MM.1S (cell line): ENCODE results near the gene ARHGAP44.
"Not testable (repeated sequence)": the region's sequence is repeated elsewhere in the genome, so short reads cannot be mapped to it uniquely, and the experiment has no call there.

Experiments
- DNase-seq: peaks from one replicate; pipeline ENCODE4 v3.0.0-alpha.2; 2015
- H2AFZ ChIP-seq: fragments of 300-600 bp; sonication (generic); 2 replicates; pipeline ENCODE4 v1.6.0; 2016; ENCODE audit warnings: antibody characterized with exemption, low read length
- H3F3A ChIP-seq: fragments of 300-600 bp; sonication (generic); 2 replicates; pipeline ENCODE4 v1.6.1; 2016; ENCODE audit warnings: mild to moderate bottlenecking, antibody characterized with exemption, low read length, moderate library complexity, mixed read lengths; ENCODE audit not compliant: insufficient read depth
- H3K27ac ChIP-seq: fragments of 300-600 bp; sonication (generic); 2 replicates; pipeline ENCODE4 v1.5.1; 2016; ENCODE audit warnings: mild to moderate bottlenecking, low read length
- H3K27me3 ChIP-seq: fragments of 300-600 bp; sonication (generic); replicated peaks from 2 replicates; pipeline ENCODE4 v1.6.0; 2016; ENCODE audit warnings: low read length; ENCODE audit not compliant: insufficient read depth
- H3K36me3 ChIP-seq: fragments of 300-600 bp; sonication (generic); replicated peaks from 2 replicates; pipeline ENCODE4 v1.6.1; 2016; ENCODE audit warnings: mild to moderate bottlenecking, low read length, mixed read lengths; ENCODE audit not compliant: insufficient read depth
- H3K4me1 ChIP-seq: fragments of 300-600 bp; sonication (generic); 2 replicates; pipeline ENCODE4 v1.6.1; 2016; ENCODE audit warnings: low read length, mixed read lengths
- H3K4me2 ChIP-seq: fragments of 300-600 bp; sonication (generic); 2 replicates; pipeline ENCODE4 v1.6.0; 2016; ENCODE audit warnings: low read depth, low read length
- H3K4me3 ChIP-seq: fragments of 300-600 bp; sonication (generic); 2 replicates; pipeline ENCODE4 v1.5.1; 2016; ENCODE audit warnings: low read length, mixed read lengths
- H3K79me2 ChIP-seq: fragments of 300-600 bp; sonication (generic); 2 replicates; pipeline ENCODE4 v1.6.1; 2016; ENCODE audit warnings: mixed run types, low read length, mixed read lengths
- H3K9ac ChIP-seq: fragments of 300-600 bp; sonication (generic); 2 replicates; pipeline ENCODE4 v1.6.1; 2016; ENCODE audit warnings: low read length, mixed read lengths
- H3K9me2 ChIP-seq: fragments of 300-600 bp; sonication (generic); replicated peaks from 2 replicates; pipeline ENCODE4 v1.6.1; 2016; ENCODE audit warnings: mild to moderate bottlenecking, low read length, mixed read lengths; ENCODE audit not compliant: insufficient read depth
- H3K9me3 ChIP-seq: fragments of 300-600 bp; sonication (generic); replicated peaks from 2 replicates; pipeline ENCODE4 v1.6.1; 2016; ENCODE audit warnings: mild to moderate bottlenecking, low read length, mixed read lengths; ENCODE audit not compliant: insufficient read depth
- H4K20me1 ChIP-seq: fragments of 300-600 bp; sonication (generic); 2 replicates; pipeline ENCODE4 v1.6.1; 2016; ENCODE audit warnings: mild to moderate bottlenecking, low read length, moderate library complexity, mixed read lengths; ENCODE audit not compliant: insufficient read depth
- CTCF ChIP-seq: fragments of 300-600 bp; sonication (generic); IDR thresholded peaks from 2 replicates; pipeline ENCODE4 v1.5.1; 2016; ENCODE audit warnings: antibody characterized with exemption, low read length, mixed read lengths
- EZH2 ChIP-seq: fragments of 300-600 bp; sonication (generic); optimal IDR thresholded peaks from 2 replicates; pipeline ENCODE3; 2017; ENCODE audit warnings: low read depth, mild to moderate bottlenecking, antibody characterized with exemption, low read length, mixed read lengths
- EZH2phosphoT487 ChIP-seq: fragments of 300-600 bp; sonication (generic); IDR thresholded peaks from 2 replicates; pipeline ENCODE4 v1.6.1; 2018; ENCODE audit warnings: antibody characterized with exemption, low read length

Gene ARHGAP44

GRCh38 chr17:12866244-12866643, 76.9 kb downstream of the ARHGAP44 start:
- Histone ChIP-seq H3K36me3 (no peaks in the 10 kb centered on the region), H4K20me1 (no peaks in the 10 kb centered on the region), H3K4me2 (no peak overlapping the region), H3K4me1 (no peaks in the 10 kb centered on the region), H3K27me3 (no peaks in the 10 kb centered on the region), H3K9me3 (no peaks in the 10 kb centered on the region), H3K27ac (no peak overlapping the region), H3K79me2 (no peaks in the 10 kb centered on the region), H3F3A (no peaks in the 10 kb centered on the region), H3K9ac (no peak overlapping the region), H3K4me3 (no peak overlapping the region), H3K9me2 (no peaks in the 10 kb centered on the region), H2AFZ (no peak overlapping the region)
- DNase-seq, result no peak
- TF ChIP-seq CTCF (no peak), EZH2phosphoT487 (no peak), EZH2 (no peak)

GRCh38 chr17:12867726-12868125, 78.4 kb downstream of the ARHGAP44 start:
- H3K9me3 ChIP-seq, result no peaks in the 10 kb centered on the region

GRCh38 chr17:12873415-12874125, 84.3 kb downstream of the ARHGAP44 start:
- H3K27ac ChIP-seq, H3K27me3 ChIP-seq, H3K9me2 ChIP-seq, H3K79me2 ChIP-seq, H3K36me3 ChIP-seq, H3K4me1 ChIP-seq, H4K20me1 ChIP-seq, H3K4me2 ChIP-seq, H3K4me3 ChIP-seq, H3K9me3 ChIP-seq, H3F3A ChIP-seq, H3K9ac ChIP-seq, DNase-seq, H2AFZ ChIP-seq: not testable (repeated sequence)

More at GRCh38 chr17:12867726-12868125, 78.4 kb downstream of the ARHGAP44 start:
- no peaks in the 10 kb centered on the region for H3K4me1 ChIP-seq
- DNase-seq, result no peak
- no peaks in the 10 kb centered on the region for H3K36me3 ChIP-seq
- no peak overlapping the region for H3K4me2 ChIP-seq
- H3K79me2 ChIP-seq, result no peaks in the 10 kb centered on the region
- H3K4me3 ChIP-seq, result no peak overlapping the region
- no peaks in the 10 kb centered on the region for H3K27me3 ChIP-seq
- no peaks in the 10 kb centered on the region for H3K9me2 ChIP-seq
- no peak overlapping the region for H3K9ac ChIP-seq
- H2AFZ ChIP-seq, result no peak overlapping the region
- no peaks in the 10 kb centered on the region for H3F3A ChIP-seq
- no peaks in the 10 kb centered on the region for H4K20me1 ChIP-seq
- no peak overlapping the region for H3K27ac ChIP-seq
- TF ChIP-seq EZH2phosphoT487, result no peak
- no peak for TF ChIP-seq CTCF
- no peak for TF ChIP-seq EZH2

GRCh38 chr17:12877953-12878669, 88.8 kb downstream of the ARHGAP44 start:
- H3K36me3 ChIP-seq, result no peaks in the 10 kb centered on the region
- no peak overlapping the region for H3K4me2 ChIP-seq
- no peak for DNase-seq
- no peak overlapping the region for H2AFZ ChIP-seq
- H3K4me1 ChIP-seq, result no peaks in the 10 kb centered on the region
- no peak for TF ChIP-seq CTCF
- no peak for TF ChIP-seq EZH2phosphoT487
- no peak for TF ChIP-seq EZH2
- H3K27ac ChIP-seq, result no peak overlapping the region
- H3K9me2 ChIP-seq, result no peaks in the 10 kb centered on the region
- no peaks in the 10 kb centered on the region for H4K20me1 ChIP-seq
- H3K79me2 ChIP-seq, result no peaks in the 10 kb centered on the region
- H3K9ac ChIP-seq, result no peak overlapping the region
- H3K4me3 ChIP-seq, result no peak overlapping the region
- no peaks in the 10 kb centered on the region for H3F3A ChIP-seq
- no peaks in the 10 kb centered on the region for H3K9me3 ChIP-seq
- H3K27me3 ChIP-seq, result no peaks in the 10 kb centered on the region

GRCh38 chr17:12879096-12879495, 89.8 kb downstream of the ARHGAP44 start:
- H3K4me2 ChIP-seq, H3K79me2 ChIP-seq, H3K36me3 ChIP-seq, H3K27me3 ChIP-seq, H3K4me3 ChIP-seq, H4K20me1 ChIP-seq, H3F3A ChIP-seq, DNase-seq, H2AFZ ChIP-seq, H3K9me2 ChIP-seq, H3K9me3 ChIP-seq, H3K4me1 ChIP-seq, H3K9ac ChIP-seq, H3K27ac ChIP-seq: not testable (repeated sequence)
